ENCODE measurements around the gene CHCHD6. TPM values are rescaled to one million over a fixed set of nuclear protein-coding genes. Genes with fewer than 3 reads are reported as not detected.

Gene CHCHD6
- total and polyA plus RNA-seq, 2 of the 4 experiments (the other 2 are of a cell fraction), result 18.8 to 28.9 TPM

DNA sequence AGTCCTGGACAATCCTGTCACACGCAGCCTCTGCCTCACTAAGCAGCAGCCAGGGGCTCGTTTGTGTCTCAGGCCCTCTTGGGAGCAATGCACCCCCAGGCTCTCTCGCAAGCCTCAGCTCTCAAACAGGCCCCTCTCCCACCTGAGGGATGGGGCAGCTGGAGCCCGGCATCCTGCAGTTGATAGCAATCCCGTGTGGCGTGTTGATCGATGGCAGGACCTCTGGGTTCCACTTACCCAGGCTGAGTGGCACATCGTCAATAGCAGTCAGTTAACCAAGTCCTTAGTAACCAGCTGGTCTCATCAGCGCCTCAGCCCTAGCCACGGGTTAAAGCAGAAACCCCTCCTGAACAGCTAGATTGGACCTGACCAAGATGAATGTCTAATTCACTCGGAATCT is 242.4 kb downstream of the CHCHD6 start:
- Histone ChIP-seq H3K14ac (replicated peaks; ENCODE audit: low read depth, low read length) (no peak overlapping the region), H3K9me3 (ENCODE audit: control insufficient read depth, insufficient read depth, low read length) (no peaks in the 10 kb centered on the region), H4K91ac (ENCODE audit: insufficient read depth, low read depth, low read length) (no peak overlapping the region), H2AK5ac (ENCODE audit: low read depth, low read length) (no peak overlapping the region), H3K27ac (ENCODE audit: insufficient read depth, low read length) (no peak overlapping the region), H2BK120ac (ENCODE audit: low read depth, low read length) (no peak overlapping the region), H3K23ac (ENCODE audit: low read depth, low read length) (no peak overlapping the region), H3K56ac (ENCODE audit: extremely low read depth, insufficient read depth, low read length) (no peak overlapping the region), H4K20me1 (ENCODE audit: insufficient read depth, low read length) (no peaks in the 10 kb centered on the region), H3K4me1 (ENCODE audit: control insufficient read depth, insufficient read depth, low read length) (no peaks in the 10 kb centered on the region), H3K4ac (ENCODE audit: low read depth, low read length) (no peak overlapping the region), H2BK20ac (ENCODE audit: low read depth, low read length) (no peak overlapping the region), H3K9ac (ENCODE audit: low read depth, low read length) (no peak overlapping the region), H3K79me1 (ENCODE audit: low read depth in 1 of 2, low read length in 2 of 2) (no peaks in the 10 kb centered on the region), H2AK9ac (replicated peaks; ENCODE audit: low read depth, low read length, poor library complexity) (no peak overlapping the region), H3K4me3 (ENCODE audit: insufficient read depth, low read depth, low read length) (no peak overlapping the region), H3K36me3 (ENCODE audit: control insufficient read depth, insufficient read depth, low read length) (no peaks in the 10 kb centered on the region), H3K18ac (ENCODE audit: low read depth, low read length) (no peak overlapping the region), H4K5ac (ENCODE audit: low read depth, low read length) (no peak overlapping the region), H2BK15ac (ENCODE audit: low read depth, low read length) (no peak overlapping the region), H2AFZ (replicated peaks; ENCODE audit: low read length, poor library complexity) (no peak overlapping the region), H3K27me3 (ENCODE audit: control insufficient read depth, insufficient read depth, low read length) (no peaks in the 10 kb centered on the region), H4K8ac (ENCODE audit: low read depth in 2 of 2, low read length in 2 of 2) (no peak overlapping the region), H2BK5ac (ENCODE audit: low read depth, low read length, poor library complexity, severe bottlenecking) (no peak overlapping the region), H3K9me1 (ENCODE audit: insufficient read depth, low read length) (peaks cover 5% of the 10 kb centered on the region; the same call in 1 of the 2 replicates), H3K4me2 (ENCODE audit: low read depth, low read length) (no peak overlapping the region)
- no TSS peak for BruUV-seq (replicated peaks)
- ChIA-PET POLR2A (ENCODE audit: unreplicated experiment) (no interaction called here), CTCF (interaction anchor here (0.5 to 0.9 kb wide), 2 partner anchors 35 to 194 kb away, joined by 3 read pairs; no protein-coding TSS in a partner anchor)
- in situ Hi-C loops (cut with MboI; ENCODE audit: low sequenced_read_pairs) (no loop called here), intact Hi-C loops (cut with micrococcal nuclease) (no loop called here), dilution Hi-C loops (cut with HindIII; ENCODE audit: low sequenced_read_pairs, unreplicated experiment) (no loop called here)
- ATAC-seq (ENCODE audit: low read depth) (no peak), DNase-seq (no peak)
- TF ChIP-seq POLR2A (IDR thresholded peaks at IDR 0.05; ENCODE audit: low read depth, low read length) (no peak), BHLHE40 (IDR thresholded peaks at IDR 0.05; ENCODE audit: low read depth, low read length) (no peak), MAZ (IDR thresholded peaks at IDR 0.05; ENCODE audit: borderline replicate concordance, low read depth, low read length) (no peak), RCOR1 (IDR thresholded peaks at IDR 0.05; ENCODE audit: insufficient replicate concordance, low read length) (no peak), CEBPB (IDR thresholded peaks at IDR 0.05; ENCODE audit: low read depth, low read length) (no peak), RFX5 (IDR thresholded peaks at IDR 0.05; ENCODE audit: low read depth, low read length) (no peak), CHD1 (IDR thresholded peaks at IDR 0.05; ENCODE audit: low read depth, low read length) (no peak), RAD21 (IDR thresholded peaks at IDR 0.05; ENCODE audit: low read length) (no peak)
- WGBS, 2 experiments (ENCODE audit: extremely low coverage in 2 of 2, insufficient read length in 1 of 2), result 93% methylated on average over 5 of the region's 11 CpGs; no CpG with 5 or more reads in 1 of the 2 experiments

Measured in IMR-90 (cell line).